GM19193 (cell line): ENCODE results near the gene ZC3H4.

Source experiments
- POLR2A ChIP-seq: IDR thresholded peaks from 4 replicates; pipeline ENCODE4 v1.6.1; 2011; ENCODE audit not compliant: insufficient read depth, insufficient read length; ENCODE audit errors: extremely low read depth

Gene ZC3H4

DNA sequence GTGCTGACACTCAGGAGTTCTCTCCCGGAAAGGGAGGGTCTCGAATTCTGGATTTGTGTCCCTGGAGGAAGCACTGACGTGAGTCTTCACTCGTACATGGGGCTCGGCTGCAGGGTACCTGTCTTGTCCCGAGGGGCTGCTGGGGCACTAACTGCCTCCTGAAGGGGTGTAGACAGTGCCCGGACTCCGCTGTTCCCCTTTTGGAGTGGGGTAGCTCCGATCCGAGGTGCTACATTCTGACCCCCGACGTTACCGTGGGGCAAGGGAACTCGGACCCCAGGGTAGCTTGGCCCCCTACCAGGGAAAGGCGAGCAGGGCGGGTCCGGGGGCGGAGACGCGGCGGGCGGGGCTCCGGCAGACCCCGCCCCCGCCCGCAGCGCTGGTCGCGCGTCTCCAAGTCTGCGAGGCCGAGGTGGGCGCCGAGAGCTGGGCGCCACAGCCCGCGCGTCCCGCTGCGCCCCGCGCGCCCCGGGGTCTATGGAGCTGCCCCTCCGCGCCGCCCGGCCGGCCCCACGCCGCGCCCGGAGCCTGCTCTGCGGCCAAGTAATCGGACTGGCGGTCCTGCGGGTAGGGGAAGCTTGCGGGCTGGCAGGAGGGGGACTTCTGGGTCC is 94.0 kb downstream of the ZC3H4 start, which contains the start of gene NPAS1:
Gene NPAS1 (plus strand): TSS at position 407 of the 611 bp plus-strand sequence. CDS start 1,211 bp downstream, outside the sequence.
- TF ChIP-seq POLR2A, result no peak

DNA sequence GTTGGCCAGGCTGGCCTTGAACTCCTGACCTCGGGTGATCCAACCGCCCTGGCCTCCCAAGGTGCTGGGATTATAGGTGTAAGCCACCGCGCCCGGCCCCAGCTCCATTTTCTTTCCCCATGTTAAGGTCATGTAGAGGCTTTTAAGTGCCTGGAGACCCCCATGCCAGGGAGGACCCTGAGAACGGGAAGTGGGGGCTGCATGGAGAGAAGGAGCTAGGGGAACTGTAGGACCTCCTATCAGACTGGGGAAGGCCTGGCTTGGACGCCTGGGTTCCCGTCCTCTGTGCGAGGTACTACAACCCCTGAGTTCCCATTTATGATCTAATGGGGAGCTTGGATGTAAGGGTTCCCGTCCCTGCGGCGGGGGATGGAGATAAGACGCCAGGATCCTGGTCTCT is 94.7 kb downstream of the ZC3H4 start:
- TF ChIP-seq POLR2A, result no peak
